ENCODE results near the gene TCF23.

The TCF23 gene

DNA sequence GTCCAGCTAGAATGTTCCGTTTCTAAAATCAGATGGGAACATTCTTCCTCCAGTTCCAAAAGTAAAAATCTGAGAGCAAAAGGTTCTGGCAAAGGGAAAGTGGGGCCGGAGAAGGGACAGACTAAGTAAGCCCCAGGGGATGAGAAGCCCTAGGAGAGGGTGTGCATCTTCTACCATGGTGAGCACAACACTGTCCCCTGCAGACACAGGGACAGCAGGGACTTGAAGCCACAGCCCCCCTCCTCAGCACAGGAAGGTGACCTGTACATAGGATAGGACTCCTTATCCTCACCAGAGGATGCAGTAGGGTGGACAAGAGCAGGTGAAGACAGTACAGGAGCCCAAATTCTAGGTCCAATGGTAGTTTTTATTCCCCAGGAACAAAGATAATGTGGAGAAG lies 50.4 kb downstream of the TCF23 start:
- H3K4me3 ChIP-seq (ENCODE audit: low read depth, low read length), result no peak overlapping the region
- in situ Hi-C loops (cut with HindIII; ENCODE audit: low sequenced_read_pairs), result loop anchor here (10.0 kb wide), 1 partner anchor 84 kb away; the partner anchor contains the start of gene CGREF1
- TF ChIP-seq, protein P1, sequence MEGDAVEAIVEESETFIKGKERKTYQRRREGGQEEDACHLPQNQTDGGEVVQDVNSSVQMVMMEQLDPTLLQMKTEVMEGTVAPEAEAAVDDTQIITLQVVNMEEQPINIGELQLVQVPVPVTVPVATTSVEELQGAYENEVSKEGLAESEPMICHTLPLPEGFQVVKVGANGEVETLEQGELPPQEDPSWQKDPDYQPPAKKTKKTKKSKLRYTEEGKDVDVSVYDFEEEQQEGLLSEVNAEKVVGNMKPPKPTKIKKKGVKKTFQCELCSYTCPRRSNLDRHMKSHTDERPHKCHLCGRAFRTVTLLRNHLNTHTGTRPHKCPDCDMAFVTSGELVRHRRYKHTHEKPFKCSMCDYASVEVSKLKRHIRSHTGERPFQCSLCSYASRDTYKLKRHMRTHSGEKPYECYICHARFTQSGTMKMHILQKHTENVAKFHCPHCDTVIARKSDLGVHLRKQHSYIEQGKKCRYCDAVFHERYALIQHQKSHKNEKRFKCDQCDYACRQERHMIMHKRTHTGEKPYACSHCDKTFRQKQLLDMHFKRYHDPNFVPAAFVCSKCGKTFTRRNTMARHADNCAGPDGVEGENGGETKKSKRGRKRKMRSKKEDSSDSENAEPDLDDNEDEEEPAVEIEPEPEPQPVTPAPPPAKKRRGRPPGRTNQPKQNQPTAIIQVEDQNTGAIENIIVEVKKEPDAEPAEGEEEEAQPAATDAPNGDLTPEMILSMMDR (IDR thresholded peaks at IDR 0.05; ENCODE audit: low read depth, low read length, missing control alignments), result no peak
- DNase-seq (ENCODE audit: low read depth), result no peak

- DNase-seq (ENCODE audit: low read depth), result no peak
- TF ChIP-seq, protein P1 (IDR thresholded peaks at IDR 0.05; ENCODE audit: low read depth, low read length, missing control alignments), result no peak
- in situ Hi-C loops (cut with HindIII; ENCODE audit: low sequenced_read_pairs), result no loop called here
- no peak overlapping the region for H3K4me3 ChIP-seq (ENCODE audit: low read depth, low read length)
Measured at GRCh38 chr2:27201675-27202074, 52.9 kb downstream of the TCF23 start.

- in situ Hi-C loops (cut with HindIII; ENCODE audit: low sequenced_read_pairs), result no loop called here
- TF ChIP-seq, protein P1 (IDR thresholded peaks at IDR 0.05; ENCODE audit: low read depth, low read length, missing control alignments), result no peak
- peak; percentile 15 for DNase-seq (ENCODE audit: low read depth)
- no peak overlapping the region for H3K4me3 ChIP-seq (ENCODE audit: low read depth, low read length)
Measured at GRCh38 chr2:27202854-27203253, 54.0 kb downstream of the TCF23 start.

DNA sequence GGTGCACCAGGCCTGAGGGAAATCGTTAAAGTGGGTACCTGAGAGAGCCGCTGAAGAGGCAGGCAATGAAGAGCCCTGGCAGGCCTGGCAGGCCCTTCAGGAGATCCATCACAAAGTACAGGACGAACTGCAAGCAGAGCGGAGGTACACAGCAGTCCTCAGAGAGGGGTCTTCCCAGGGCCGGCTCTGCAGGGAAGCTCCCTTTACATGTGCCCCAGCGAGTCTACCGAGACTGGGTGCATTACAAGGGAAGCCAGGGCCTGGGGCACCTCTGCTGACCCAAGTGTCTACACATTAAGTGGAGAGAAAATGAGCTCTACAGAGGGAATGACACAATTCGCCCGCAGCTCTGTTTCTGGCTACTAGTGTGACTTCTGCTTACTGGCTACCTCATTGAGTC lies 54.9 kb downstream of the TCF23 start:
- TF ChIP-seq, protein P1 (IDR thresholded peaks at IDR 0.05; ENCODE audit: low read depth, low read length, missing control alignments), result no peak
- DNase-seq (ENCODE audit: low read depth), result no peak
- H3K4me3 ChIP-seq (ENCODE audit: low read depth, low read length), result no peak overlapping the region
- in situ Hi-C loops (cut with HindIII; ENCODE audit: low sequenced_read_pairs), result no loop called here

DNA sequence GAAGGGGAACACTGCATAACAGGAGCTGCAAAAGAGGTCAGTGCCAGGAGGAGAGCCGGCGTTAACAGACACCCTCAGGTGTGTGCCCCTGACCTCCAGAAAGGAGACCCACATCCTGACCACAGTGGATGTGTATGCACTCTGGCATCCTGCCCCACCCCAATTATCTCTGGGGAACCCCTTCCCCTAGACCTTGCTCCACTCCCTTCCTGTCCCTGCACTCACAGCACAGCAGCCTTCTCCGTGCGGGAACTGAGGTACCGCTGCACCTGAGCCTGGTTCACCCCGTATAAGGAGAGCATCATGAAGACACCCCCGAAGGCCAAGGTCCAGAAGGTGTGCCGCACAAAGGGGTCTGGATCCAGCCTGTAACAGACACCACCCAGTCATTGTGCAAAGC lies 55.8 kb downstream of the TCF23 start:
- no peak for DNase-seq (ENCODE audit: low read depth)
- in situ Hi-C loops (cut with HindIII; ENCODE audit: low sequenced_read_pairs), result no loop called here
- no peak overlapping the region for H3K4me3 ChIP-seq (ENCODE audit: low read depth, low read length)
- TF ChIP-seq, protein P1 (IDR thresholded peaks at IDR 0.05; ENCODE audit: low read depth, low read length, missing control alignments), result no peak

GRCh38 chr2:27205206-27205605 lies 56.4 kb downstream of the TCF23 start:
- no peak overlapping the region for H3K4me3 ChIP-seq (ENCODE audit: low read depth, low read length)
- in situ Hi-C loops (cut with HindIII; ENCODE audit: low sequenced_read_pairs), result no loop called here
- DNase-seq (ENCODE audit: low read depth), result no peak
- TF ChIP-seq, protein P1 (IDR thresholded peaks at IDR 0.05; ENCODE audit: low read depth, low read length, missing control alignments), result no peak

GRCh38 chr2:27206346-27206745 lies 57.5 kb downstream of the TCF23 start:
- TF ChIP-seq, protein P1 (IDR thresholded peaks at IDR 0.05; ENCODE audit: low read depth, low read length, missing control alignments), result no peak
- in situ Hi-C loops (cut with HindIII; ENCODE audit: low sequenced_read_pairs), result no loop called here
- H3K4me3 ChIP-seq (ENCODE audit: low read depth, low read length), result no peak overlapping the region
- no peak for DNase-seq (ENCODE audit: low read depth)
